Measurements from ENCODE around the gene CXCL17. TPM values are rescaled to one million over a fixed set of nuclear protein-coding genes. Genes with fewer than 3 reads are reported as not detected.

The CXCL17 gene
- total and polyA plus RNA-seq, 2 donors (not counting 1 experiment from before 2014, with no cell fraction given), result not detected

GRCh38 chr19:42477117-42477516, 34.4 kb upstream of the CXCL17 start:
- Mint-ChIP-seq H3K27me3 (no peaks in the 10 kb centered on the region), H3K4me1 (peaks cover 11% of the 10 kb centered on the region), H3K9me3 (ENCODE audit: insufficient read depth) (no peaks in the 10 kb centered on the region), H3K4me3 (no peak overlapping the region), H3K27ac (no peak overlapping the region)
- H3K4me3 ChIP-seq (ENCODE audit: control extremely low read depth in 1 of 5, extremely low read depth in 1 of 5, insufficient read depth in 1 of 5, low read depth in 2 of 5, low read length in 4 of 5), result no peak overlapping the region
- ATAC-seq (ENCODE audit: low read depth) (no peak), DNase-seq (no peak)
- H3K4me1 ChIP-seq (ENCODE audit: control insufficient read depth in 2 of 2, insufficient read depth in 2 of 2, low read length in 2 of 2), result peaks cover 10 to 11% of the 10 kb centered on the region in 2 donors
- CTCF ChIA-PET, result no interaction called here
- TF ChIP-seq, protein P1, sequence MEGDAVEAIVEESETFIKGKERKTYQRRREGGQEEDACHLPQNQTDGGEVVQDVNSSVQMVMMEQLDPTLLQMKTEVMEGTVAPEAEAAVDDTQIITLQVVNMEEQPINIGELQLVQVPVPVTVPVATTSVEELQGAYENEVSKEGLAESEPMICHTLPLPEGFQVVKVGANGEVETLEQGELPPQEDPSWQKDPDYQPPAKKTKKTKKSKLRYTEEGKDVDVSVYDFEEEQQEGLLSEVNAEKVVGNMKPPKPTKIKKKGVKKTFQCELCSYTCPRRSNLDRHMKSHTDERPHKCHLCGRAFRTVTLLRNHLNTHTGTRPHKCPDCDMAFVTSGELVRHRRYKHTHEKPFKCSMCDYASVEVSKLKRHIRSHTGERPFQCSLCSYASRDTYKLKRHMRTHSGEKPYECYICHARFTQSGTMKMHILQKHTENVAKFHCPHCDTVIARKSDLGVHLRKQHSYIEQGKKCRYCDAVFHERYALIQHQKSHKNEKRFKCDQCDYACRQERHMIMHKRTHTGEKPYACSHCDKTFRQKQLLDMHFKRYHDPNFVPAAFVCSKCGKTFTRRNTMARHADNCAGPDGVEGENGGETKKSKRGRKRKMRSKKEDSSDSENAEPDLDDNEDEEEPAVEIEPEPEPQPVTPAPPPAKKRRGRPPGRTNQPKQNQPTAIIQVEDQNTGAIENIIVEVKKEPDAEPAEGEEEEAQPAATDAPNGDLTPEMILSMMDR (IDR thresholded peaks at IDR 0.05), result no peak
- no peak for TF ChIP-seq EZH2 (IDR thresholded peaks at IDR 0.05; ENCODE audit: borderline replicate concordance, insufficient read depth, low read depth, low read length, poor library complexity, severe bottlenecking)
- H3K36me3 ChIP-seq (replicated peaks in 1 of 2; ENCODE audit: control extremely low read depth in 1 of 2, control insufficient read depth in 1 of 2, extremely low read depth in 1 of 2, insufficient read depth in 2 of 2, low read length in 1 of 2), result no peaks in the 10 kb centered on the region
- H3K79me2 ChIP-seq (ENCODE audit: control insufficient read depth, insufficient read depth, low read length), result no peaks in the 10 kb centered on the region
- no peak overlapping the region for H3K4me2 ChIP-seq (replicated peaks; ENCODE audit: low read depth, low read length, poor library complexity, severe bottlenecking)
- H3K9me3 ChIP-seq (ENCODE audit: control extremely low read depth in 1 of 3, control insufficient read depth in 2 of 3, insufficient read depth in 1 of 3, low read length in 2 of 3), result no peaks in the 10 kb centered on the region
- no peaks in the 10 kb centered on the region for H3K27me3 ChIP-seq (replicated peaks in 1 of 4; ENCODE audit: control extremely low read depth in 1 of 4, control insufficient read depth in 3 of 4, insufficient read depth in 4 of 4, low read length in 3 of 4)
- intact Hi-C loops (cut with micrococcal nuclease), result no loop called here
- POLR2A ChIA-PET, result no interaction called here
- H3K27ac ChIP-seq (ENCODE audit: low read length in 2 of 2), result no peak overlapping the region
- H3K9ac ChIP-seq (ENCODE audit: low read length), result no peak overlapping the region
- no peak overlapping the region for H2AFZ ChIP-seq (ENCODE audit: insufficient read depth, low read depth, low read length, poor library complexity, severe bottlenecking)
- H4K20me1 ChIP-seq (ENCODE audit: control insufficient read depth, insufficient read depth, low read length, poor library complexity, severe bottlenecking), result no peaks in the 10 kb centered on the region
- WGBS (ENCODE audit: insufficient coverage), result no CpG with 5 or more reads among the region's 2 CpGs

DNA sequence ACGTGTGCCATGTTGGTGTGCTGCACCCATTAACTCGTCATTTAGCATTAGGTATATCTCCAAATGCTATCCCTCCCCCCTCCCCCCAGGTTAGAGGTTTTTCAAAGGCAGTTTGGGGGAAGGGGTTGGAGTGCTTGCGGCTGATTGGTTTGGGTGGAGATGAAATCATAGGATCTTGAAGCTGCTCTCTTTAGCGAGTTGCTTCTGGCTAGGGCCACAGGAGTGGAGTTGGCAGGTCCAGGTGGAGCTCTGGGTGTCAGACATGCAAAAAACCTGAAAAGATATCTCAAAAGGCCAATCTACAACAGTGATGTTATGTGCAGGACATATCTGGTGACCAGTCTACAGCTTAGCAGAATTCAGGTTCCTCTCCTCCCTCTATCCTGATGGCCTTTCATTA, 32.6 kb upstream of the CXCL17 start:
- Histone ChIP-seq H3K4me1 (ENCODE audit: control insufficient read depth in 2 of 2, insufficient read depth in 2 of 2, low read length in 2 of 2) (peaks cover under 1 to 2% of the 10 kb centered on the region in 2 donors), H3K9me3 (ENCODE audit: control extremely low read depth in 1 of 3, control insufficient read depth in 2 of 3, insufficient read depth in 1 of 3, low read length in 2 of 3) (no peaks in the 10 kb centered on the region), H3K9ac (ENCODE audit: low read length) (no peak overlapping the region), H3K4me2 (replicated peaks; ENCODE audit: low read depth, low read length, poor library complexity, severe bottlenecking) (no peak overlapping the region), H3K27ac (ENCODE audit: low read length in 2 of 2) (no peak overlapping the region), H3K79me2 (ENCODE audit: control insufficient read depth, insufficient read depth, low read length) (no peaks in the 10 kb centered on the region), H4K20me1 (ENCODE audit: control insufficient read depth, insufficient read depth, low read length, poor library complexity, severe bottlenecking) (no peaks in the 10 kb centered on the region), H3K27me3 (replicated peaks in 1 of 4; ENCODE audit: control extremely low read depth in 1 of 4, control insufficient read depth in 3 of 4, insufficient read depth in 4 of 4, low read length in 3 of 4) (no peaks in the 10 kb centered on the region), H3K36me3 (replicated peaks in 1 of 2; ENCODE audit: control extremely low read depth in 1 of 2, control insufficient read depth in 1 of 2, extremely low read depth in 1 of 2, insufficient read depth in 2 of 2, low read length in 1 of 2) (no peaks in the 10 kb centered on the region), H2AFZ (ENCODE audit: insufficient read depth, low read depth, low read length, poor library complexity, severe bottlenecking) (no peak overlapping the region), H3K4me3 (ENCODE audit: control extremely low read depth in 1 of 5, extremely low read depth in 1 of 5, insufficient read depth in 1 of 5, low read depth in 2 of 5, low read length in 4 of 5) (no peak overlapping the region)
- Mint-ChIP-seq H3K4me1 (peaks cover 2% of the 10 kb centered on the region), H3K27ac (no peak overlapping the region), H3K4me3 (no peak overlapping the region), H3K27me3 (no peaks in the 10 kb centered on the region), H3K9me3 (ENCODE audit: insufficient read depth) (no peaks in the 10 kb centered on the region)
- WGBS (ENCODE audit: insufficient coverage), result 93% methylated on average over 2 of the region's 4 CpGs
- intact Hi-C loops (cut with micrococcal nuclease), result no loop called here
- ATAC-seq (ENCODE audit: low read depth) (no peak), DNase-seq (no peak)
- TF ChIP-seq, protein P1 (IDR thresholded peaks at IDR 0.05), result no peak
- TF ChIP-seq EZH2 (IDR thresholded peaks at IDR 0.05; ENCODE audit: borderline replicate concordance, insufficient read depth, low read depth, low read length, poor library complexity, severe bottlenecking), result no peak
- POLR2A ChIA-PET, result interaction anchor here (0.7 kb wide), 1 partner anchor 22 kb away, joined by 3 read pairs; no protein-coding TSS in a partner anchor
- CTCF ChIA-PET, result interaction anchor here (1.3 to 2.5 kb wide), 3 partner anchors 10 to 35 kb away, joined by 3 to 7 read pairs (median 5); no protein-coding TSS in a partner anchor
